Measurements from ENCODE around the gene DYRK3. TPM values are rescaled to one million over a fixed set of nuclear protein-coding genes. Genes with fewer than 3 reads are reported as not detected.
A peak's percentile ranks its signal among the peaks of the same experiment; 100 is the strongest.

The DYRK3 gene
- total RNA-seq, 1 experiment from 2014 or later, result 7.1 TPM

- peaks cover 67% of the 10 kb centered on the region for H3K79me2 ChIP-seq (ENCODE audit: insufficient read depth, low read length)
- H3K9ac ChIP-seq (ENCODE audit: low read length), result peak overlapping the region; percentile 85; the same call in 1 of the 2 replicates
- DNase-seq (ENCODE audit: low read depth, low spot score) (no peak), ATAC-seq (no peak)
- intact Hi-C loops (cut with micrococcal nuclease), result no loop called here
- H3K9me3 ChIP-seq (ENCODE audit: control insufficient read depth in 1 of 2, insufficient read depth in 1 of 2, low read depth in 1 of 2, low read length in 2 of 2), result no peaks in the 10 kb centered on the region
- H3K27me3 ChIP-seq (ENCODE audit: insufficient read depth, low read length), result peaks cover 5% of the 10 kb centered on the region; the same call in 1 of the 2 replicates
- no peaks in the 10 kb centered on the region for H3K9me2 ChIP-seq (ENCODE audit: insufficient read depth)
- H4K20me1 ChIP-seq (ENCODE audit: insufficient read depth), result no peaks in the 10 kb centered on the region; the same call in 1 of the 2 replicates
- TF ChIP-seq CEBPB (IDR thresholded peaks at IDR 0.05; ENCODE audit: low read depth) (no peak), ZFX (IDR thresholded peaks at IDR 0.05) (no peak), JUND (IDR thresholded peaks at IDR 0.05) (no peak), REST (IDR thresholded peaks at IDR 0.05; ENCODE audit: low read depth) (no peak), EZH2 (IDR thresholded peaks at IDR 0.05) (no peak), EGR1 (IDR thresholded peaks at IDR 0.05; ENCODE audit: low read depth) (no peak), SRF (IDR thresholded peaks at IDR 0.05; ENCODE audit: low read depth) (no peak), MAX (IDR thresholded peaks at IDR 0.05) (no peak), POLR2AphosphoS5 (IDR thresholded peaks at IDR 0.05; ENCODE audit: low read depth, low read length) (no peak), CBX3 (IDR thresholded peaks at IDR 0.05; ENCODE audit: low read depth) (no peak), RAD21 (IDR thresholded peaks at IDR 0.05; ENCODE audit: low read depth) (no peak), ATF3 (IDR thresholded peaks at IDR 0.05) (no peak), SIN3A (IDR thresholded peaks at IDR 0.05; ENCODE audit: low read depth) (no peak), SP1 (IDR thresholded peaks at IDR 0.05; ENCODE audit: low read depth) (no peak), ZBTB33 (IDR thresholded peaks at IDR 0.05; ENCODE audit: extremely low read depth, insufficient replicate concordance, low read length) (no peak), ELF1 (IDR thresholded peaks at IDR 0.05; ENCODE audit: borderline replicate concordance, low read depth) (no peak), TCF7L2 (IDR thresholded peaks at IDR 0.05; ENCODE audit: borderline replicate concordance, extremely low read depth, insufficient read depth, insufficient read length) (no peak), YY1 (IDR thresholded peaks at IDR 0.05; ENCODE audit: extremely low read depth, insufficient replicate concordance, low read depth, low read length) (no peak), POLR2A (IDR thresholded peaks at IDR 0.05; ENCODE audit: borderline replicate concordance, extremely low read depth, insufficient read depth, insufficient read length) (no peak), FOSL1 (IDR thresholded peaks at IDR 0.05; ENCODE audit: low read depth) (no peak)
- no peak overlapping the region; a peak in 1 of 4 replicates for H3K4me3 ChIP-seq (replicated peaks in 1 of 2; ENCODE audit: low read depth in 1 of 2, low read length in 2 of 2)
- TSS peak; percentile 47 for BruUV-seq (replicated peaks)
- RAD21 ChIA-PET (ENCODE audit: low non-redundant PET in 1 of 2, low total read pairs in 2 of 2, uncharacterized antibody in 2 of 2, unreplicated experiment in 2 of 2), result no interaction called here
- no peak overlapping the region for H3K27ac ChIP-seq (ENCODE audit: low read depth, low read length)
- CTCF ChIA-PET, result interaction anchor here (1.8 kb wide), 1 partner anchor 39 kb away, joined by 4 read pairs; no protein-coding TSS in a partner anchor
- no peaks in the 10 kb centered on the region for H3K36me3 ChIP-seq (ENCODE audit: control insufficient read depth in 1 of 2, insufficient read depth in 2 of 2, low read length in 2 of 2)
- H3K4me2 ChIP-seq (ENCODE audit: low read length), result peak overlapping the region; percentile 91
- POLR2A ChIA-PET, result no interaction called here
- H2AFZ ChIP-seq (ENCODE audit: low read depth, low read length, poor library complexity, severe bottlenecking), result no peak overlapping the region
- H3K4me1 ChIP-seq (ENCODE audit: control insufficient read depth in 1 of 2, insufficient read depth in 2 of 2, low read length in 2 of 2), result peaks cover 19 to 32% of the 10 kb centered on the region in 2 experiments
Measured at GRCh38 chr1:206687251-206687914, 52.0 kb downstream of the DYRK3 start.

Measured in HCT116 (cell line).